ENCODE data around the gene ISL2.

Gene ISL2

DNA sequence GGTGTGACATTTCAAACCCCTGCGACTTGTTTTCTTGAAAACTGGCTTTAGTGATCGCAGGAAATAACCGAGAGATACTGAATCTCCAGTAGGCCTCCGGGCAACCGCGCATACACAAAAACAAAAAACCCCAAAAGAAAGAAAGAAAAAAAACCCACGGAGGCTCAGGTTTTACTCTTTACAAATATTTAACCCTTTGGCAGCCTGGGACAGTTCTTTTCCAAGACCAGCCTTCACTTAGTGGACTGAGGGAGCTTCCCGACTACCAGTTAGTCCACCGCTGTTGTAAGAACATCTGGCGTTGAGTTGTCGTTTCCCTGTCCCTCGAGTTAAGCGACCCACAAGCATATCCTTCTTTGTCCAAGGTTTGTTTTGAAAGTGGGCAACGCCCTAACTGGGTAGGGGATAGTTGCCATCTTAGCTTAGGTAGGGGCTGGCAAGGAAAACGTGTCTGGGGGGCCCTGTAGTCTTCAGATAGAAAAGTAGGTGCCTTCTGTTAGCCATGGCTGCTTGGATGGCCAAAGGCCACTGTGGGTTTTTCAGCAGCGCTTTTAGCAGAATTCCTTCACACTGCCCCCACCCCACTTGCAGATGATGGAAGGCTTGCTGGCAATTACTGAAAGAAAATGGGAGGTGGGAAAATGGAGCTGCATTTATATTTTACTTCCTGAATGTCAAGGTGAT lies 6.9 kb downstream of the ISL2 start:
- H3K9me3 ChIP-seq (ENCODE audit: control insufficient read depth, low read length) = no peaks in the 10 kb centered on the region
- 5% methylated on average over 9 to 10 of the region's 16 CpGs for WGBS, 2 experiments (ENCODE audit: insufficient coverage in 2 of 2)
- no peaks in the 10 kb centered on the region for H3K36me3 ChIP-seq (ENCODE audit: control insufficient read depth, insufficient read depth, low read length)
- no peak overlapping the region for H3K27ac ChIP-seq (ENCODE audit: low read depth, low read length, severe bottlenecking)
- H3K4me1 ChIP-seq (ENCODE audit: control insufficient read depth, insufficient read depth, low read length, poor library complexity, severe bottlenecking) = peaks cover 7% of the 10 kb centered on the region
- H3K4me3 ChIP-seq (ENCODE audit: extremely low read depth, insufficient read depth, low read length, poor library complexity, severe bottlenecking) = no peak overlapping the region

DNA sequence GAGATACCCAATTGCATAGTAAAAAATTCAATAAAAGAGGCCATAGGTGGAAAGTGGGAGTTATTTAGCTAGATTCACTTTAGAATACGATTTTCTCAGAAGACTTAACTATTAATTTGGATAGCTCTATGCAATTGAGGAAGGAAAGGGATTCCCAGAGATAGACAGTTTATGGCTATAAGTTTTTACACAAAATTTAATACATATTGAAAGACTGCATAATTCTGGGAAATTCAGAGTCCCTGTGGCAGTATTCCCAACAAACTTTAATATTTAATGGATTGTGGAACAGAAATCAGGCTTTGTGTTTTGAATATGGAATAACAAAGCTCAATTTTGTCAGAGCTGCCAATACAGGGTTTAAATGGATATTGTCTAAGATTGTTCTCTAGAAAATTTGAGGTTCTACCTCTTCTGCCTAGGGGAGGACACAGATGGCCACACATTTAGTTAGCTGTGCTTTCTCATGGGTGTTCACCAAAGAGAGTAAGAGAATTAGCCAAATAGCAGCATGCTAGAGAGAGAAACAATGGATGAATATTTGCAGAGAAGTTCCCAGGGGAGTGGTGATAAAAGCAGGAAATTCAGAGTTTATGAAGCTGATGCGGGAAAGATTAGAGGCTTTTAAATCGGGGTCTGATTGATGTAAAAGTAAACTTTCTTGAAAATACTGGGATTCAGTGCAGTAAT lies 8.5 kb downstream of the ISL2 start:
- peaks cover 7% of the 10 kb centered on the region for H3K4me1 ChIP-seq (ENCODE audit: control insufficient read depth, insufficient read depth, low read length, poor library complexity, severe bottlenecking)
- H3K9me3 ChIP-seq (ENCODE audit: control insufficient read depth, low read length) = no peaks in the 10 kb centered on the region
- H3K27ac ChIP-seq (ENCODE audit: low read depth, low read length, severe bottlenecking) = no peak overlapping the region
- no peaks in the 10 kb centered on the region for H3K36me3 ChIP-seq (ENCODE audit: control insufficient read depth, insufficient read depth, low read length)
- H3K4me3 ChIP-seq (ENCODE audit: extremely low read depth, insufficient read depth, low read length, poor library complexity, severe bottlenecking) = no peak overlapping the region
- 0% methylated on average over 2 of the region's 3 CpGs for WGBS, 2 experiments (ENCODE audit: insufficient coverage in 2 of 2)

GRCh38 chr15:76345583-76345879 lies 9.0 kb downstream of the ISL2 start:
- Histone ChIP-seq H3K4me1 (ENCODE audit: control insufficient read depth, insufficient read depth, low read length, poor library complexity, severe bottlenecking) (peaks cover 4% of the 10 kb centered on the region), H3K36me3 (ENCODE audit: control insufficient read depth, insufficient read depth, low read length) (no peaks in the 10 kb centered on the region), H3K9me3 (ENCODE audit: control insufficient read depth, low read length) (no peaks in the 10 kb centered on the region), H3K27ac (ENCODE audit: low read depth, low read length, severe bottlenecking) (no peak overlapping the region), H3K4me3 (ENCODE audit: extremely low read depth, insufficient read depth, low read length, poor library complexity, severe bottlenecking) (no peak overlapping the region)
- 4 to 6% methylated on average over 4 to 7 of the region's 7 CpGs for WGBS, 2 experiments (ENCODE audit: insufficient coverage in 2 of 2)

- 1% methylated on average over 57 to 62 of the region's 65 CpGs for WGBS, 2 experiments (ENCODE audit: insufficient coverage in 2 of 2)
- Histone ChIP-seq H3K27ac (ENCODE audit: low read depth, low read length, severe bottlenecking) (no peak overlapping the region), H3K36me3 (ENCODE audit: control insufficient read depth, insufficient read depth, low read length) (no peaks in the 10 kb centered on the region), H3K4me1 (ENCODE audit: control insufficient read depth, insufficient read depth, low read length, poor library complexity, severe bottlenecking) (no peaks in the 10 kb centered on the region), H3K4me3 (ENCODE audit: extremely low read depth, insufficient read depth, low read length, poor library complexity, severe bottlenecking) (peak overlapping the region; percentile 27), H3K9me3 (ENCODE audit: control insufficient read depth, low read length) (no peaks in the 10 kb centered on the region)
These were observed 9.5 kb downstream of the ISL2 start for GRCh38 chr15:76345880-76346668.

GRCh38 chr15:76346669-76347481 lies 10.3 kb downstream of the ISL2 start:
- H3K4me3 ChIP-seq (ENCODE audit: extremely low read depth, insufficient read depth, low read length, poor library complexity, severe bottlenecking) = peak overlapping the region; percentile 27
- H3K4me1 ChIP-seq (ENCODE audit: control insufficient read depth, insufficient read depth, low read length, poor library complexity, severe bottlenecking) = no peaks in the 10 kb centered on the region
- no peaks in the 10 kb centered on the region for H3K9me3 ChIP-seq (ENCODE audit: control insufficient read depth, low read length)
- H3K27ac ChIP-seq (ENCODE audit: low read depth, low read length, severe bottlenecking) = no peak overlapping the region
- no peaks in the 10 kb centered on the region for H3K36me3 ChIP-seq (ENCODE audit: control insufficient read depth, insufficient read depth, low read length)
- 0 to 1% methylated on average over 43 to 46 of the region's 74 CpGs for WGBS, 2 experiments (ENCODE audit: insufficient coverage in 2 of 2)

GRCh38 chr15:76347482-76348055 lies 11.0 kb downstream of the ISL2 start:
- Histone ChIP-seq H3K27ac (ENCODE audit: low read depth, low read length, severe bottlenecking) (no peak overlapping the region), H3K9me3 (ENCODE audit: control insufficient read depth, low read length) (no peaks in the 10 kb centered on the region), H3K4me3 (ENCODE audit: extremely low read depth, insufficient read depth, low read length, poor library complexity, severe bottlenecking) (peak overlapping the region; percentile 27), H3K4me1 (ENCODE audit: control insufficient read depth, insufficient read depth, low read length, poor library complexity, severe bottlenecking) (no peaks in the 10 kb centered on the region), H3K36me3 (ENCODE audit: control insufficient read depth, insufficient read depth, low read length) (no peaks in the 10 kb centered on the region)
- WGBS, 2 experiments (ENCODE audit: insufficient coverage in 2 of 2) = 1 to 4% methylated on average over 6 to 7 of the region's 13 CpGs

- no CpG with 5 or more reads among the region's 1 CpG for WGBS, 2 experiments (ENCODE audit: insufficient coverage in 2 of 2)
- H3K4me1 ChIP-seq (ENCODE audit: control insufficient read depth, insufficient read depth, low read length, poor library complexity, severe bottlenecking) = no peaks in the 10 kb centered on the region
- H3K9me3 ChIP-seq (ENCODE audit: control insufficient read depth, low read length) = no peaks in the 10 kb centered on the region
- no peaks in the 10 kb centered on the region for H3K36me3 ChIP-seq (ENCODE audit: control insufficient read depth, insufficient read depth, low read length)
- no peak overlapping the region for H3K27ac ChIP-seq (ENCODE audit: low read depth, low read length, severe bottlenecking)
- no peak overlapping the region for H3K4me3 ChIP-seq (ENCODE audit: extremely low read depth, insufficient read depth, low read length, poor library complexity, severe bottlenecking)
These were observed 12.9 kb downstream of the ISL2 start for GRCh38 chr15:76349301-76350070.

DNA sequence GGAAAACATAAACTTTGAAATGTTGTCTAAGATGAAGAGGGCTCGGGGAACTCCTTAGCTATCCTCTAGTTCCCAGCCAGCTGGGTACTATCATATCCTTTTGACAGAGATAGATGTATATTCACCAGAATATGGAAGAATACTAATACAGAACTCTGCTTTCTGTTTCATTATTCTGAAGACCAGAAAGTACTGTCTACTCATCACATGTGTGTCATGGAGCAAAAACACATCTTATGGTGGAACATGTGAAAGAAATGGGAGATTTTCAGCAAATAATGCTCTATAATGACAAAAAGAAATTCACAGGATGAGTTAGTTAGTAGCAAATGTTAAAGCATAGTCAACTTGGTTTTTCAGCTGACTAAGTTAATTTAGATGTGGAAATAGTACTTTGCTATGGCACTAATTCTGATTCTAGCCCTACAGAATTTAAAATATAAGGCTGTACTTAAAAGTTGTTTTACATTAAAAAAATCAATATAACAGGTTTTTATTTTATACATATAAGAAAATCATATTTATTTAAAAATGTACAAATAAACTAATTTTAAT lies 16.5 kb downstream of the ISL2 start:
- WGBS, 2 experiments (ENCODE audit: insufficient coverage in 2 of 2) = no CpG with 5 or more reads among the region's 1 CpG
- no peak overlapping the region for H3K4me3 ChIP-seq (ENCODE audit: extremely low read depth, insufficient read depth, low read length, poor library complexity, severe bottlenecking)

DNA sequence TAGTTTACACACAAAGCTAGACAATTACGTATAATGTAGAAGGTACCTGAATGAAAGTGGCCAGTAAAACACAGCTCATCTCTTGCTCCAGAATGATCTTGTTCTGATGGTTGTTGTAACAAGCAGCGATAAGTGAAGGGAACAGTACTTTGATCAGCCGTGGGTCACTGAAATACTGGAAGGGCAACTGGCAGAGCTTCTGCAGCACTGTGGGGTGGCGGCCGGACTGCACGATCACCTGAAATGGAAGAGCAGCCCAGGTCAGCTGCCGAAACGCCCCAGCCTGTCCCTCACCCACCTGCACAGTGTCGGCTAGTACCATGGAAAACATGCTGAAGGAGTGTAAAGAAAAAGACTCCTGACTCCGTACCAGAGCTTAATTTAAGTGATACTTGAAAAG lies 17.3 kb downstream of the ISL2 start:
- Histone ChIP-seq H3K4me3 (ENCODE audit: extremely low read depth, insufficient read depth, low read length, poor library complexity, severe bottlenecking) (no peak overlapping the region), H3K9me3 (ENCODE audit: control insufficient read depth, low read length) (no peaks in the 10 kb centered on the region), H3K27ac (ENCODE audit: low read depth, low read length, severe bottlenecking) (no peak overlapping the region), H3K4me1 (ENCODE audit: control insufficient read depth, insufficient read depth, low read length, poor library complexity, severe bottlenecking) (no peaks in the 10 kb centered on the region), H3K36me3 (ENCODE audit: control insufficient read depth, insufficient read depth, low read length) (no peaks in the 10 kb centered on the region)
- WGBS, 2 experiments (ENCODE audit: insufficient coverage in 2 of 2) = 91 to 95% methylated on average over 6 to 9 of the region's 10 CpGs

More for the DNA sequence above, 16.5 kb downstream of the ISL2 start:
- H3K9me3 ChIP-seq (ENCODE audit: control insufficient read depth, low read length) = no peaks in the 10 kb centered on the region
- H3K36me3 ChIP-seq (ENCODE audit: control insufficient read depth, insufficient read depth, low read length) = no peaks in the 10 kb centered on the region
- H3K27ac ChIP-seq (ENCODE audit: low read depth, low read length, severe bottlenecking) = no peak overlapping the region
- no peaks in the 10 kb centered on the region for H3K4me1 ChIP-seq (ENCODE audit: control insufficient read depth, insufficient read depth, low read length, poor library complexity, severe bottlenecking)
